Stimulated activated CD8-positive, alpha-beta memory T cell treated with anti-CD3 and anti-CD28 coated beads, Interleukin-15, amount 100 ng/mL, for 48 hours (primary cell): ENCODE results near the gene SUN5.
"Not testable (repeated sequence)": the region's sequence is repeated elsewhere in the genome, so short reads cannot be mapped to it uniquely, and the experiment has no call there.

Experiments used
- DNase-seq, 2 donors: peaks; one replicate each; pipeline ENCODE4 v3.0.0-alpha.2; 2020; ENCODE audit warnings: low read depth in 2 of 2

The SUN5 gene

GRCh38 chr20:33004141-33004751 lies at the start of gene SUN5:
Gene SUN5, minus strand, starts transcription at chr20:33004433. Its CDS starts 93 bp downstream, at chr20:33004340.
- DNase-seq, result no peak

- no peak for DNase-seq
Measured at GRCh38 chr20:33053291-33054106, 49.3 kb upstream of the SUN5 start, which contains the start of gene BPIFB3. Gene BPIFB3, plus strand, starts transcription at chr20:33053903. Its CDS starts 1,533 bp downstream, at chr20:33055436.

- no peak for DNase-seq
Measured at GRCh38 chr20:33051333-33051732, 47.1 kb upstream of the SUN5 start.

- DNase-seq, result no peak
Measured at GRCh38 chr20:33046412-33046811, 42.2 kb upstream of the SUN5 start.

DNA sequence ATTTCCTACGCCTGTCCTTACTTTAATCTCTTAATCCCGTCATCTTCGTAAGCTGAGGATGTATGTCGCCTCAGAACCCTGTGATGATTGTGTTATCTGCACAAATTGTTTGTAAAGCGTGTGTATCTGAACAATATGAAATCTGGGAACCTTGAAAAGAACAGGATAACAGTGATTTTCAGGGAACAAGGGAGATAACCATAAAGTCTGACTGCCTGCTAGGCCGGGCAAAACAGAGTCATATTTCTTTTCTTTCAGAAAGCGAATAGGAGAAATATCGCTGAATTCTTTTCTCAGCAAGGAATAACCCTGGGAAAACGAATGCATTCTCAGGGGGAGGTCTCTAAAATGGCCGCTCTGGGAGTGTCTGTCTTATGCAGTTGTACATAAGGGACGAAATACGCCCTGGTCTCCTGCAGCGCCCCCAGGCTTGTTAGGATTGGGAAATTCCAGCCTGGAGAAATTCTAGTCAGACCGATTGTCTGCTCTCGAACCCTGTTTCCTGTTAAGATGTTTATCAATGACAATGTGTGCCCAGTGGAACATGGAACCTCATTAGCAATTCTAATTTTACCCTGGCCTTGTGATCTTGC lies 41.0 kb upstream of the SUN5 start:
- DNase-seq, result not testable (repeated sequence)

DNA sequence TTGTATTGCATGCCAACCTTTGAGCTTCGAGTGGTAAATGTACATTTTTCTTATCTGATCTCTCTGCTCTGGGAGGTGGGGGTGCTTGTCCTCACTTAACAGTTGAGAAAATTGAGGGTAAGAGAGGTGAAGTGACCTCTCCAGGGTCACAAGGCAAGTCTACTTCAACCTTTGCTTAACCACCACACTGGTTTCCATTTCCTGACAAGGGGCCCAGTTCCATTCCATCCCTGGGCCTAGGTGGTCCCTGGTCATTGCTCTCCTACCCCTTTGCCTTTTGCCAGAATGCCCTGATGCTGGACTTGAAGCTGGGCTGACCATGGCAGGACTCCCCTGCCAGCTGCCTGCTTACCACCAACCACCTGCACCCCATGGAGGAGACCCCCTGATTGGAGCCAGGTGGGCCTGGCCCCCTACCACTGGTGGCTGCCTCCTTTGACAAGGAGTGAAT lies 39.5 kb upstream of the SUN5 start:
- no peak for DNase-seq

- no peak for DNase-seq
Measured at GRCh38 chr20:33042983-33043730, 38.9 kb upstream of the SUN5 start.

DNA sequence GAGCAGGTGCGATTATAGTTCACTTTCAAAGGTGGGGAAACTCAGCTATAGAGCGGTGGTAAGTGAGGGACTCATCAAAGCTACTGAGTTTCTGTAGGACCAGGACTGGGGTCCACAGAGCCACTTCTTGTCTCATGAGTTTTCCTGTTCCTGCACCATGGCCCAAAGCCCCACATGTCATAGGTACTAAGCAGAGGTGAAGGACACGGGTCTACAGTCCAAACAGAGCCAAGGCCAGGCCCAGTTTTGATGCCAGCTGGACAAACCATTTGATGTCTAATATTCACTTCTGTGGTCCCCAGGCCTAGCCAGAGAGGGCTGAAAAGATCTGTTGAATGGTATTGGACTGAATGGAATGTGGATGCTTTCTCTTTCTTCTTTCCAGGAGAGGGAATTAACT lies 38.2 kb upstream of the SUN5 start:
- no peak for DNase-seq

DNA sequence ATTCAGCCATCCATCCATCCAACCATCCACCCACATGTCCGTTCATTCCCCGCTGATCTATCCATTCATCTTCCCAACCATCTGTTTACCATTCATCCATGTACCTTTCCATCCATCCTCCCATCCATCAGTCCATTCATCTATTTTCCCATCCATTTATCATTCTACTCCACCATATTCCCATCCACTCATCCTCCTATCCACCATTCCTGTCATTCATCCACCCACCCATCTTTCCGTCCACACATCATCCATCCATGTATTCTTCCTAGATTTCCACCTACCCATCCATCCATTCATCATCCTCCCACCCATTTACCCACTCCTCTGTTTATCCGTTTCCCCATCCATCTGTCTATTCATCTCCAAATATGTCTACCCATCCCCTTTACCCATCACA lies 34.0 kb upstream of the SUN5 start:
- DNase-seq, result no peak

GRCh38 chr20:33037456-33037855 lies 33.2 kb upstream of the SUN5 start:
- DNase-seq, result no peak

DNA sequence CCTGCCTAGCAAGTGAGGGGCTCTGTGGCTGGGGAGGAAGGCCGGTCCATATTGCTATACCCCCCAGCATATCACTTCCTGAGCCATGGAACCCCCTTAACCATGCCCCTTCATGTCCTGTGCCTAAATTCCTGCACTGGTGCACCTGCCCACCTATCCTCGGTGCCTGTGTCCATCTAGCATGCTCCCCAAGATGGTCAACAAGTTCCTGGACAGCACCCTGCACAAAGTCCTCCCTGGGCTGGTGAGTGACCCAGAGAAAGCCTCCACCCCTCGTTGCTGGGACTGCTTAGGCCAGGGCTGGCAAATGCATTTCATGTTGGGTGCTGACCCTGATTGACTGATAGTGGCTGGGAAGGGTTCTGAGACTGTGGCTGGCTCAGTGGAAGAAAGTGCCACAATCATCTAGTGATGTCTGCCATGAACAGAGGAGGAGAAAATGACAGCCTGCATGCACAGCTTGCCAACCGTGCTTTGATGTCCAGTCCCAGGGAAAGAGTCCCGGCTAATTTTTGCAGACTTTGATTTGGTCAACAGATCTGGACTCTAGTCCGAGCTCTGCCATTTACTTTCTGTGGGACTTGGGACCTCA lies 30.8 kb upstream of the SUN5 start:
- DNase-seq, result no peak

GRCh38 chr20:33034115-33034514 lies 29.9 kb upstream of the SUN5 start:
- DNase-seq, result no peak

DNA sequence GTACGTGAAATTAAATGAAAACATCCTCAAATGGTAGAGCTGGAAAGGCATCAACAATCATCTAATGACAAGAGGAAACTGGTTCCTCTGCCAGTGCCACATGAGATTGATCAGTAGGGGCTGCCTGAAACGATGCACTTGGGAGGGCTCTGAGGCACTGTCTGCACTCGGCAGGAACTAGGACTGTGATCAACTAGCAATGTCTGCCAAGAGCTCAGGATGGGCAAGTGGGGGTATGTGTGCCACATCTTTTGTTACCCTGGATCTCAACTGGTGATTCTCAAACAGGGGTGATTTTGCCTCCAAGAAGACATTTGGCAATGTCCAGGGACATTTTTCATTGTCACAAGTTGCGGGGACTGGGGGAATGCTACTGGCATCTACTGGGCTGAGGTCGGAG lies 29.1 kb upstream of the SUN5 start:
- DNase-seq, result no peak

DNA sequence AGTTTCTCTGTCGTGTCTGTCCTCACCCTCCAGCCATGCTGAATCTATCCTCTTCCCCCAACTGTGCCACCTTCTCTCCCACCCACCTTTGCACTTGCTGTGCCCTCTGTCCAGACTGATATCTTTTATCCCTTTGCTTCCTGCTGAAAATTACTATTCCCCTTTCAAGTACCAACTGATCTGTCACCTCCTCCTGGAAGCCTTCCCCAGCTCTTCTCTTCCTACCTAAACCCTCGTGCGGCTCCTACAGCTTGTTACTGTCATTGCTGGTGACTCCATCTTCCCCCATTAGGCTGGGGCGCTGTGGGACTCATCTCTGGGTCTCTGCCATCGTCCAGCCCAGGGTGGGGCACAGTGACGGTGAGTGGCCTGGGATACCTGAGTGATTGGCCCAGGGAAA lies 28.3 kb upstream of the SUN5 start:
- DNase-seq, result no peak

- DNase-seq, result no peak
Measured at GRCh38 chr20:33031531-33031930, 27.3 kb upstream of the SUN5 start, which contains the start of gene BPIFB6. Gene BPIFB6, plus strand, starts transcription at chr20:33031648. Its CDS starts 0 bp downstream, at chr20:33031648.

DNA sequence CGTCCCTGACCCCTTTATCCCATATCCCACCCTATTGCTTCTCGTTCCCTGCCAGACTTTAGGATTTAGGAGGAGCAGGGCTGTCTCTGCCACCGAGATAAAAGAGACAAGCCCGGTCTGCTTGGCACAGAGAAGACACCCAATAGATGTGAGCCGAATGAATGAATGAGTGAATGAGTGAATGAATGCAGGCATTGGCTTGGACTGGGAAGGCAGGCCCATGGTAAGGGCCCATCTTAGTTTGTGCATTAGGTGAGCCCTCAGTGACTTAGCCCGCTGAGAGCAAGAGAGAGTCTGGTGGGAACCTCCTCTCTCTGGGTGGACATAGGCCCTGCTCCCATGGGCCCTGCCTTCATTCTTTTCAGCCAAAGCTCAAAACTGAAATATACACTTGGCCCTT lies 26.3 kb upstream of the SUN5 start:
- no peak for DNase-seq

GRCh38 chr20:33030076-33030475 lies 25.8 kb upstream of the SUN5 start:
- no peak for DNase-seq

DNA sequence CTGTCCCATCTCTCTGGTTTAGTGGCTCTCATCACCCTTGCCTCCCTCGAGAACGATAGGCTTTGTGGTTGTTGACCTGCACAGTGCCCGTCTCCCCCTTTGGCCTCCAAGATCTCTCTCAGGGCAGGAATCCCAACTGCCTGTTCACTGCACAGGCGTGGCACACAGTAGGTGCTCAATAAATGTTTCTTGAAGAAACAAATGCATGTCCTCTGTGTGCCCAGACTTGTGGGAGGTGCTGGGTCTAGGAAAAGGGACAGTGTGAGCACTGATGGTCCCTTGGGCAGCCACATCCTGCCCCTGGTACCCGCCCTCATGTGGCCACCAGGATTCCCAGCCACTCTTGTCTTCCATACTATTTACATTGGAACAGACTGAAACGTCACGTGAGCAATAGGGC lies 24.6 kb upstream of the SUN5 start:
- DNase-seq, result no peak

GRCh38 chr20:33027769-33028751 lies 23.8 kb upstream of the SUN5 start:
- DNase-seq, result no peak
